Left colon (tissue), 2 donors: ENCODE data around the gene HIPK4. TPM values are rescaled to one million over a fixed set of nuclear protein-coding genes. Genes with fewer than 3 reads are reported as not detected.
A peak's percentile ranks its signal among the peaks of the same experiment; 100 is the strongest.
"Not testable (repeated sequence)": the region's sequence is repeated elsewhere in the genome, so short reads cannot be mapped to it uniquely, and the experiment has no call there.

Experiments used
- ATAC-seq: fragments of 200-7000 bp; cut with Tn5 transposase; one replicate; pipeline ENCODE4 v1.9.1; 2020; ENCODE audit warnings: mild to moderate bottlenecking, moderate library complexity
- DNase-seq, 2 donors: peaks; one replicate each; pipeline ENCODE4 v3.0.0-alpha.2; 2020
- intact Hi-C, 2 donors: fragments of 100-400 bp; cut with DNase I in 1 of 2; cut with micrococcal nuclease in 1 of 2; formaldehyde crosslinking; loops; one replicate each; pipeline versions ENCODE4 v1.11.2 to v1.14.0; 2022; cut with DNase I, micrococcal nuclease
- total RNA-seq, 2 donors: library from RNA; stranded (reverse); fragmentation: NEBNext Ultra II Directional; extraction: Animal tissue kit (Norgen Biotek cat#: 25700); gene quantifications; one replicate each; pipeline ENCODE4 v1.2.1, GENCODE V29; 2021
- donor health status: DM: no; HTN: no; CAD: no.
- donor health status: DM: yes; HTN: yes; CAD: no.

HIPK4 gene
- total RNA-seq, 2 donors from 2014 or later, result 0.11 TPM; not detected in 1

GRCh38 chr19:40419066-40419612, 29.2 kb upstream of the HIPK4 start:
- intact Hi-C loops, result no loop called here
- ATAC-seq (no peak), DNase-seq (no peak)

GRCh38 chr19:40418040-40418439, 28.1 kb upstream of the HIPK4 start:
- no peak for ATAC-seq
- intact Hi-C loops, result no loop called here
- DNase-seq, result no peak

- DNase-seq (no peak), ATAC-seq (no peak)
- intact Hi-C loops, result no loop called here
These were observed 27.6 kb upstream of the HIPK4 start for GRCh38 chr19:40417643-40417981.

- DNase-seq, result peak in 1 of 2 donors; percentile 41
- intact Hi-C loops, result no loop called here
- no peak for ATAC-seq
These were observed 27.1 kb upstream of the HIPK4 start for GRCh38 chr19:40416918-40417642.

GRCh38 chr19:40415768-40416167, 25.8 kb upstream of the HIPK4 start:
- no peak for ATAC-seq
- DNase-seq, result no peak
- intact Hi-C loops, result no loop called here

GRCh38 chr19:40414542-40415535, 24.9 kb upstream of the HIPK4 start:
- intact Hi-C loops, result no loop called here
- no peak for ATAC-seq
- no peak for DNase-seq

GRCh38 chr19:40413291-40413845, 23.4 kb upstream of the HIPK4 start, which contains the start of gene PRX:
PRX (minus strand) TSS chr19:40413378; CDS start chr19:40407932, 5,446 bp downstream.
- DNase-seq (no peak), ATAC-seq (no peak)
- intact Hi-C loops, result no loop called here

- DNase-seq (no peak), ATAC-seq (no peak)
- intact Hi-C loops, result no loop called here
These were observed 22.9 kb upstream of the HIPK4 start for GRCh38 chr19:40412866-40413265.

- intact Hi-C loops, result no loop called here
- ATAC-seq, result no peak
- DNase-seq, result no peak
These were observed 22.0 kb upstream of the HIPK4 start for GRCh38 chr19:40411958-40412499.

- no peak for DNase-seq
- intact Hi-C loops, result no loop called here
- ATAC-seq, result no peak
These were observed 21.3 kb upstream of the HIPK4 start for GRCh38 chr19:40411125-40411842.

- intact Hi-C loops, result no loop called here
- DNase-seq (no peak), ATAC-seq (no peak)
These were observed 20.0 kb upstream of the HIPK4 start for GRCh38 chr19:40410030-40410389.

- intact Hi-C loops, ATAC-seq, DNase-seq: not testable (repeated sequence)
These were observed 18.6 kb upstream of the HIPK4 start for GRCh38 chr19:40408598-40408925.

- ATAC-seq (peak; percentile 30), DNase-seq (peak in 1 of 2 donors; percentile 38)
- intact Hi-C loops, result no loop called here
These were observed 18.0 kb upstream of the HIPK4 start for GRCh38 chr19:40407714-40408597.

GRCh38 chr19:40403262-40403984, 13.4 kb upstream of the HIPK4 start:
- intact Hi-C loops, result no loop called here
- DNase-seq, result peak; percentile 92
- ATAC-seq, result peak; percentile 88

- DNase-seq (no peak), ATAC-seq (no peak)
- intact Hi-C loops, result no loop called here
These were observed 10.6 kb upstream of the HIPK4 start for GRCh38 chr19:40400559-40400958.

- intact Hi-C loops, result no loop called here
- ATAC-seq (peak; percentile 54), DNase-seq (peak; percentile 57 to 67)
These were observed 8.6 kb upstream of the HIPK4 start for GRCh38 chr19:40398417-40399131.

- intact Hi-C loops, result no loop called here
- ATAC-seq, result no peak
These were observed 7.6 kb upstream of the HIPK4 start for GRCh38 chr19:40397568-40397906.

More at GRCh38 chr19:40397568-40397906, 7.6 kb upstream of the HIPK4 start:
- DNase-seq, result no peak
